Measurements from ENCODE around the gene EML6.
"Not testable (repeated sequence)": the region's sequence is repeated elsewhere in the genome, so short reads cannot be mapped to it uniquely, and the experiment has no call there.

The EML6 gene

DNA sequence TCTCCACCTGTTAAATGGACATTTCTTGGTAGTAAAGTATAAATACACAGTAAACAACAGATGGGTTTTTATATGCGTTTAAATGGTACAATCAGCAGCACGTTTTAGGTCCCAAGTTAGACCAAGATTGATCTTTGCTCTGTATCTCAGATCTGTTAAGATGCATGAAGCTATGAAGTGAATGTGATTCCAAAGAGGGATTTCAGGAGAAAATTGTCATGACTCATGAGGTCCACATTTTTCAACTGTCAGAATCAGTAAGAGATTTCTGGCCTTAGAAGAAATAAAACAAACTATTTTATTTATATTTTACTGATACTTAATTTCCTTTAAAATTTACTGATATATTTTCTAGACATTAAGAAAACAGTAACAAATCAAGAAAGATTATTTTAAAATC lies 142.7 kb downstream of the EML6 start:
- Mint-ChIP-seq H3K4me1 (ENCODE audit: low read depth) (no peaks in the 10 kb centered on the region), H3K9me3 (no peaks in the 10 kb centered on the region), H3K27ac (no peak overlapping the region), H3K4me3 (no peak overlapping the region), H3K36me3 (ENCODE audit: low read depth) (no peaks in the 10 kb centered on the region), H3K27me3 (ENCODE audit: low read depth) (peaks cover 3% of the 10 kb centered on the region)
- no peak for DNase-seq (ENCODE audit: low spot score)

DNA sequence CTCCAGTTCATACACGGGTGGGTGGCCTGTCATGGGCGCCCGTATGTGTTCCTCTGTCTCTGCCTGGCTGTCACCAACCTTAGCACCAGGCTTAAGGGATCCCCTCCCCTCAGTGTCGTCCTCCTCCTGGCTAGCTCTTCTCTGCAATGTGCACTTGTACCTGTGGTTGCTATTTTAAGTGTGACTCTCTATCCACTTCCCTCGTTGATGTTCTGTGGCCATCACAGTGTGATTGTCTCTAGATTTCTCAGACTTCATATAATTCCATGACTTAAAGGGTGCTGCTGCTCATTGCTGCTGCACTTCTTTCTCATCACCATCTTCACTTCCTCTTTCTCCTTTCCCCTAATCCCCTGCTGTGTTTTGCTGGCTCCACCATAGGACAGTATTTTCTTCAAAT lies 143.4 kb downstream of the EML6 start:
- no peak overlapping the region for H3K27ac Mint-ChIP-seq
- no peaks in the 10 kb centered on the region for H3K27me3 Mint-ChIP-seq (ENCODE audit: low read depth)
- DNase-seq (ENCODE audit: low spot score), result no peak
- H3K36me3 Mint-ChIP-seq (ENCODE audit: low read depth), result no peaks in the 10 kb centered on the region
- H3K9me3 Mint-ChIP-seq, result no peaks in the 10 kb centered on the region
- no peak overlapping the region for H3K4me3 Mint-ChIP-seq
- H3K4me1 Mint-ChIP-seq (ENCODE audit: low read depth), result no peaks in the 10 kb centered on the region

DNA sequence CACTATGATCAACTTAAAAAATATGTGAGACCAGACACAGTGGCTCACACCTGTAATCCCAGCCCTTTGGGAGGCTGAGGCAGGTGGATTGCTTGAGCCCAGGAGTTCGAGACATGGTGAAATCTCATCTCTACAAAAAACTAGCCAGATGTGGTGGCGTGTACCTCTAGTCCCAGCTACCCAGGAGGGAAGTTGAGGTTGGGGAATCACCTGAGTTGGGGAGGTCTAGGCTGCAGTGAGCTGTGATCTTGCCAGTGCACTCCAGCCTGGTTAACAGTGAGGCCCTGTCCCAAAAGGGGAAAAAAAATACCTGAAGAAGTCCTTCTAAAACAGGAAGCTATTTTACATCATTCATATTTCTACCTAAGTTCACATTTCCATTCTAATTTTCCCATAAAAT lies 144.0 kb downstream of the EML6 start:
- no peak overlapping the region for H3K4me3 Mint-ChIP-seq
- no peaks in the 10 kb centered on the region for H3K9me3 Mint-ChIP-seq
- H3K36me3 Mint-ChIP-seq (ENCODE audit: low read depth), result no peaks in the 10 kb centered on the region
- no peaks in the 10 kb centered on the region for H3K4me1 Mint-ChIP-seq (ENCODE audit: low read depth)
- no peaks in the 10 kb centered on the region for H3K27me3 Mint-ChIP-seq (ENCODE audit: low read depth)
- DNase-seq (ENCODE audit: low spot score), result no peak
- H3K27ac Mint-ChIP-seq, result no peak overlapping the region

DNA sequence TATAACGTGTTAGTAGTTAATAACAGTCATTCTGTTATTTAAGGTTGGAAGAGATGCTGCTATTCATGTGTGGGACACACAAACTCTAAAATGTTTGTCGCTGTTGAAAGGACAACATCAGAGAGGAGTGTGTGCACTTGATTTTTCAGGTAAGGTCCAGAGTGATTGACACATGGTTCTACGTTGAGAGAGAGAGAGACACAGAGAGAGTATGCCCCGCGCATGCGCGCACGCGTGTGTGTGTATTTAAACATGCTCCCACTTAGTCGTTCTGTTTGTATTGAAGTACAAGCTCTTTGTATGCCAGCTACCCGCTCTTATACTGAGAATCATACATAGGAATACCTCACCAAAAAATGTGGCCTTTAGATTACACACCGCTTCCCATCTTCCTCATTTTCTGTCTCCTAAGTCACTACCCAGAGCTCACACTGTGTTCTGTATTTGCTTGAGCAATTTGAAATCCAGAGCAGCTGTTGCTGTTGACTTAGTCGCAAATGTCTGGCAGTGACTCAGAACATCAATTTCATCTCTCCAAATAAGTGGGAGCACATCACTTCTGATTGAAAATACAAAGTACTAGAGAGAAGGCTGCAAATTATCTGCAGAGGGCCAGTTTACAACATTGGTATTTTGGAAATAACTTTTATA lies 148.1 kb downstream of the EML6 start:
- Mint-ChIP-seq H3K9me3 (no peaks in the 10 kb centered on the region), H3K4me1 (ENCODE audit: low read depth) (no peaks in the 10 kb centered on the region), H3K4me3 (no peak overlapping the region), H3K27ac (no peak overlapping the region), H3K27me3 (ENCODE audit: low read depth) (peaks cover 3% of the 10 kb centered on the region), H3K36me3 (ENCODE audit: low read depth) (no peaks in the 10 kb centered on the region)
- no peak for DNase-seq (ENCODE audit: low spot score)

GRCh38 chr2:54872780-54873179 lies 149.3 kb downstream of the EML6 start:
- Mint-ChIP-seq H3K36me3 (ENCODE audit: low read depth) (no peaks in the 10 kb centered on the region), H3K27ac (no peak overlapping the region)
- no peak for DNase-seq (ENCODE audit: low spot score)

GRCh38 chr2:54873236-54873635 lies 149.8 kb downstream of the EML6 start:
- peaks cover 11% of the 10 kb centered on the region for H3K27me3 Mint-ChIP-seq (ENCODE audit: low read depth)
- not testable (repeated sequence) for H3K4me1 Mint-ChIP-seq (ENCODE audit: low read depth); H3K4me3 Mint-ChIP-seq; H3K36me3 Mint-ChIP-seq (ENCODE audit: low read depth); DNase-seq (ENCODE audit: low spot score); H3K27ac Mint-ChIP-seq; H3K9me3 Mint-ChIP-seq

More at GRCh38 chr2:54872780-54873179, 149.3 kb downstream of the EML6 start:
- H3K9me3 Mint-ChIP-seq, result no peaks in the 10 kb centered on the region
- H3K4me1 Mint-ChIP-seq (ENCODE audit: low read depth), result no peaks in the 10 kb centered on the region
- peaks cover 11% of the 10 kb centered on the region for H3K27me3 Mint-ChIP-seq (ENCODE audit: low read depth)
- no peak overlapping the region for H3K4me3 Mint-ChIP-seq

- H3K9me3 Mint-ChIP-seq, result no peaks in the 10 kb centered on the region
- peaks cover 19% of the 10 kb centered on the region for H3K27me3 Mint-ChIP-seq (ENCODE audit: low read depth)
- H3K4me3 Mint-ChIP-seq, result no peak overlapping the region
- DNase-seq (ENCODE audit: low spot score), result no peak
- H3K36me3 Mint-ChIP-seq (ENCODE audit: low read depth), result no peaks in the 10 kb centered on the region
- H3K4me1 Mint-ChIP-seq (ENCODE audit: low read depth), result no peaks in the 10 kb centered on the region
- no peak overlapping the region for H3K27ac Mint-ChIP-seq
Observed at GRCh38 chr2:54876764-54877163, 153.3 kb downstream of the EML6 start.

- DNase-seq (ENCODE audit: low spot score), result no peak
- Mint-ChIP-seq H3K4me1 (ENCODE audit: low read depth) (no peaks in the 10 kb centered on the region), H3K9me3 (no peaks in the 10 kb centered on the region), H3K36me3 (ENCODE audit: low read depth) (no peaks in the 10 kb centered on the region), H3K27me3 (ENCODE audit: low read depth) (peaks cover 19% of the 10 kb centered on the region), H3K27ac (no peak overlapping the region), H3K4me3 (no peak overlapping the region)
Observed at GRCh38 chr2:54878182-54878581, 154.7 kb downstream of the EML6 start.

DNA sequence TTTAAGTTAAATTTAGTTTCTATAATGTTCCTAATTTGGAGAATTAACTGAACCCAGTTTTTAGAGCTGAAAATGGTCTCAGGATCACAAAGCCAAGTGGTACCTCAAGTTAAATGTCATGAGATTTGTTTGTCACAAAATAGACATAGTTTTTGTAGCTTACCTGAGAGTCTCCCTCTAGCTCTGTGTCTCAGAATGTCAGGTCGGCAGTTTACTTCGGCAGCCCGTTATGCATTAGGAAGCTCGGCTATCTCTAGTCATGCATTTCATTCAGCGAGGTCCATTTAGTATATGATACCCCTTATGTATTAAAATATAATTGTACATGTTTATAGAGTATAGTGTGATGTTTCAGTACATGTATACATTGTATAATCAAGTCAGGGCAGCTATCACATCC lies 155.6 kb downstream of the EML6 start:
- peaks cover 19% of the 10 kb centered on the region for H3K27me3 Mint-ChIP-seq (ENCODE audit: low read depth)
- H3K9me3 Mint-ChIP-seq, result no peaks in the 10 kb centered on the region
- H3K27ac Mint-ChIP-seq, result no peak overlapping the region
- no peaks in the 10 kb centered on the region for H3K4me1 Mint-ChIP-seq (ENCODE audit: low read depth)
- H3K36me3 Mint-ChIP-seq (ENCODE audit: low read depth), result no peaks in the 10 kb centered on the region
- no peak for DNase-seq (ENCODE audit: low spot score)
- H3K4me3 Mint-ChIP-seq, result no peak overlapping the region

DNA sequence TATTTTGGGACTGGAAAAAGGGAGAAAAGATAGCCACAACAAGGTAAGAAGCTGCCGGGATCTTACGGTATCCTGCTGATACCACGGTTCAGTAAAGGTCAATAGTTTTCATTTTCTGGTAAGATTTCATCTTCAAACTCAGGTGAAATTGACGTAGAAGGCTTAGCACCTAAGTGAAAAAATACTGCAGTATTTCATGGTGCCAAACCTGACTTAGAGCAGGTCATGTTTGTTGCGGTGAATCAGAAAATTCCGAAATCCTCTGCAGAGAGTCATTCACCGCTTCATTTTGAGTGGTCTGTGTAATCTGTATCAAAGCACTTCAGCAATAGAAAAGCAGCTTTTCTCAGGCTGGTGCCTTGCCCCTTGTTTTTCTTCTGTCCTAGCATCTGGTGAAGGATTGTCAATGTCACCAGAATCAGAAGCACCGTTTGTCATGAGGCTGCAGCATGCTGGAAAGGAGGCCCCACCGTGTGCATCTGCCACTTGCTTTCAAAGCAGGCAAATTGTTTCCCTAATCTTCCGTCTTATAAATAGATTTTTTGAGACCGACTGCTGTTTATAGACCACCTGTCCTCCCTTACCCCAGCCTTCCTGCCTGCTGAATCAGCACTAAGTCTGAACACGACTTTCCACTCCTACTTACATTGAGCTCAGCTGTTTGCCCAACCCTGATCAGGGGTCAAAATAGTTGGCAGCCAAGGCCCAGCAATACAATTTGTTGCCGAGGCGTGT lies 156.3 kb downstream of the EML6 start:
- no peak overlapping the region for H3K4me3 Mint-ChIP-seq
- no peaks in the 10 kb centered on the region for H3K4me1 Mint-ChIP-seq (ENCODE audit: low read depth)
- H3K36me3 Mint-ChIP-seq (ENCODE audit: low read depth), result no peaks in the 10 kb centered on the region
- H3K27ac Mint-ChIP-seq, result no peak overlapping the region
- no peaks in the 10 kb centered on the region for H3K9me3 Mint-ChIP-seq
- peaks cover 19% of the 10 kb centered on the region for H3K27me3 Mint-ChIP-seq (ENCODE audit: low read depth)
- DNase-seq (ENCODE audit: low spot score), result no peak

GRCh38 chr2:54880428-54880827 lies 157.0 kb downstream of the EML6 start:
- H3K4me3 Mint-ChIP-seq, result no peak overlapping the region

DNA sequence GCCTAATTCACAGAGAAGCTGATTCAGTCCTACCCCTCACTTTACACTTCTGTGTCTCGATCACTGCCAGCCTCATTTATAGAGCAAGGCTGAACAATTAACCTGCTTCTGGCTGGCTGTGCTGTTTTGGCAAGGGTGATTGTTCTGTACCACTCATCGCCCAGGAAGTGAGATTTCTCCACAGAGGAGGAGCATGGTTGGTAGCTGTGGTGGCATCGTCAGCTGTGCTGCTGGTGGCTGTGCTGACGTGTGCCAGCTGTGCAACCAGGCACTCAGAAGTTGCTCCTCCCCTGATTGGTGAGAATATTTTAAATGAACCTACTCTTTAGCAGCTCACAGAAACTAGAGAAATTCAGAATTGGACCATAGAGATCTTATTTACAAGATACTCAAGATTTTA lies 158.3 kb downstream of the EML6 start:
- no peaks in the 10 kb centered on the region for H3K9me3 Mint-ChIP-seq
- no peak for DNase-seq (ENCODE audit: low spot score)

More at GRCh38 chr2:54880428-54880827, 157.0 kb downstream of the EML6 start:
- Mint-ChIP-seq H3K9me3 (no peaks in the 10 kb centered on the region), H3K27me3 (ENCODE audit: low read depth) (peaks cover 19% of the 10 kb centered on the region), H3K27ac (no peak overlapping the region), H3K4me1 (ENCODE audit: low read depth) (no peaks in the 10 kb centered on the region), H3K36me3 (ENCODE audit: low read depth) (no peaks in the 10 kb centered on the region)
- no peak for DNase-seq (ENCODE audit: low spot score)

GRCh38 chr2:54885891-54886290 lies 162.4 kb downstream of the EML6 start:
- Mint-ChIP-seq H3K27me3 (ENCODE audit: low read depth) (peaks cover 12% of the 10 kb centered on the region), H3K9me3 (no peaks in the 10 kb centered on the region), H3K4me3 (no peak overlapping the region), H3K4me1 (ENCODE audit: low read depth) (no peaks in the 10 kb centered on the region), H3K36me3 (ENCODE audit: low read depth) (no peaks in the 10 kb centered on the region), H3K27ac (no peak overlapping the region)
- DNase-seq (ENCODE audit: low spot score), result no peak

More for the DNA sequence above, 158.3 kb downstream of the EML6 start:
- no peak overlapping the region for H3K4me3 Mint-ChIP-seq
- H3K36me3 Mint-ChIP-seq (ENCODE audit: low read depth), result no peaks in the 10 kb centered on the region
- peaks cover 15% of the 10 kb centered on the region for H3K27me3 Mint-ChIP-seq (ENCODE audit: low read depth)
- H3K4me1 Mint-ChIP-seq (ENCODE audit: low read depth), result no peaks in the 10 kb centered on the region
- H3K27ac Mint-ChIP-seq, result no peak overlapping the region

DNA sequence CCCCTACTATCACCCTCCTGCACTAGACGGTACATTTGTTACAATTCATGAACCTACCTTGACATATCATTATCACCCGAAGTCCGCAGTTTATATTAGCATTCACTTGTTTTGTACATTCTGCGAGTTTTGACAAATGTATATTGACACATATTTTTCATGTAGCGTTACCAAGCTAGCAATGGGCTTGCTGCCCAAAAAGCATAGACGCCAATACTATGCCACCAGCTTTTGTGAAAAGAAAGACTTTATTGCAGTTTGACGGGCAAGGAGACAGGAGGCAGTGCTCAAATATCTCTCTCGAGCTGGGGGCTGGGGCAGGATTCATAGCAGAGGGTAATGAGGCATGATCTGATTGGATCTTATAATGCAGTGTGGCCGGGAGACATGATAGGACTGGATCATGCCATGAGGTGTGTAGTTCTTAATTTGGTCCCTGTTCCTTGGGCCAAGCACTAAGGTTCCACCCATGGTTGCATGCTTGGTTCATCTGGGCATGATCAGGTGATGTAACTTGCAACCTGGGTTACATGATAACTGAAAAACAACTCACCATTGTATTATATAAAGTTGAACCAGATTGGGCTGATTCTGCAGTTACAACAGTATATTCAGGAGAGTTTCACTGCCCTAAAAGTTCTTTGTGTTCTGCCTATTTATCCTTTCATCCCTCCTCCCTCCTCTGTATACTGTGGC lies 164.5 kb downstream of the EML6 start:
- no peaks in the 10 kb centered on the region for H3K9me3 Mint-ChIP-seq
- no peaks in the 10 kb centered on the region for H3K36me3 Mint-ChIP-seq (ENCODE audit: low read depth)
- H3K4me1 Mint-ChIP-seq (ENCODE audit: low read depth), result no peaks in the 10 kb centered on the region
- H3K27ac Mint-ChIP-seq, result no peak overlapping the region
- H3K4me3 Mint-ChIP-seq, result no peak overlapping the region
- H3K27me3 Mint-ChIP-seq (ENCODE audit: low read depth), result peaks cover 15% of the 10 kb centered on the region
- DNase-seq (ENCODE audit: low spot score), result no peak
